MCF 10A (cell line): Measurements from ENCODE around the gene FBXW12. TPM values are rescaled to one million over a fixed set of nuclear protein-coding genes. Genes with fewer than 3 reads are reported as not detected.

Source experiments
- BruUV-seq: library from RNA; stranded (reverse); fragments of 400-500 nt; replicated peaks from 2 replicates; lab custom pipeline; 2021; lab: Mats Ljungman, UMichigan
- CTCF ChIA-PET: fragments of 300-600 bp; sonication (Branson Sonifier 250); formaldehyde crosslinking; extraction: SDS; loops from one replicate; lab custom pipeline; 2021; ENCODE audit warnings: antibody characterized with exemption, inconsistent platforms; lab: Yijun Ruan, JAX
- POLR2A ChIA-PET: fragments of 300-600, 350-650 bp; sonication (Branson Sonifier 250); formaldehyde crosslinking; extraction: SDS; loops from one replicate; lab custom pipeline; 2020; ENCODE audit warnings: antibody characterized with exemption, inconsistent platforms; lab: Yijun Ruan, JAX
- DNase-seq: peaks from one replicate; pipeline ENCODE4 v3.0.0-alpha.2; 2018; ENCODE audit not compliant: unreplicated experiment
- H3K27ac Mint-ChIP-seq: one replicate; pipeline ENCODE4 v1.8.0; 2022; ENCODE audit warnings: mild to moderate bottlenecking, low read depth, mixed read lengths; ENCODE audit not compliant: unreplicated experiment
- H3K27me3 Mint-ChIP-seq: one replicate; pipeline ENCODE4 v1.8.0; 2022; ENCODE audit warnings: mixed read lengths; ENCODE audit not compliant: insufficient read depth, unreplicated experiment
- H3K36me3 Mint-ChIP-seq: one replicate; pipeline ENCODE4 v1.8.0; 2022; ENCODE audit warnings: mild to moderate bottlenecking, moderate library complexity, mixed read lengths; ENCODE audit not compliant: insufficient read depth, unreplicated experiment
- H3K4me1 Mint-ChIP-seq: one replicate; pipeline ENCODE4 v1.8.0; 2022; ENCODE audit warnings: mixed read lengths; ENCODE audit not compliant: insufficient read depth, unreplicated experiment
- H3K4me3 Mint-ChIP-seq: one replicate; pipeline ENCODE4 v1.8.0; 2022; ENCODE audit warnings: mild to moderate bottlenecking, moderate library complexity, mixed read lengths; ENCODE audit not compliant: unreplicated experiment
- H3K9me3 Mint-ChIP-seq: one replicate; pipeline ENCODE4 v1.8.0; 2022; ENCODE audit warnings: mixed read lengths; ENCODE audit not compliant: unreplicated experiment
- CTCF ChIP-seq: fragments of 200-600 bp; IDR thresholded peaks from one replicate; pipeline ENCODE4 v1.8.0; 2022; ENCODE audit warnings: antibody characterized with exemption, mild to moderate bottlenecking; ENCODE audit not compliant: unreplicated experiment
- intact Hi-C: fragments of 100-400 bp; cut with micrococcal nuclease; formaldehyde crosslinking; loops from 2 replicates; pipeline ENCODE4 v1.14.1; 2022
- total RNA-seq: library from RNA; stranded (reverse); gene quantifications from 2 replicates; pipeline ENCODE4 v1.2.3, GENCODE V29; 2022

The FBXW12 gene
- total RNA-seq, 1 experiment from 2014 or later = not detected

- BruUV-seq = no TSS peak
- POLR2A ChIA-PET = interaction anchor here (1.1 to 22.1 kb wide), 4 partner anchors 12 to 26 kb away, joined by 3 to 749 read pairs (median 37); partner anchors contain the start of genes CCDC51, PLXNB1 and TMA7
- intact Hi-C loops = no loop called here
- no peaks in the 10 kb centered on the region for H3K27me3 Mint-ChIP-seq
- peaks cover 77% of the 10 kb centered on the region for H3K36me3 Mint-ChIP-seq
- peaks cover 15% of the 10 kb centered on the region for H3K4me1 Mint-ChIP-seq
- peak overlapping the region; percentile 37 for H3K27ac Mint-ChIP-seq
- H3K9me3 Mint-ChIP-seq = no peaks in the 10 kb centered on the region
- CTCF ChIA-PET = interaction anchor here (1.0 to 22.6 kb wide), 4 partner anchors 9 to 144 kb away, joined by 3 to 647 read pairs (median 16); partner anchors contain the start of genes CCDC51 and TMA7
- H3K4me3 Mint-ChIP-seq = no peak overlapping the region
- TF ChIP-seq CTCF = no peak
- no peak for DNase-seq
Measured at GRCh38 chr3:48413611-48414010, 41.6 kb downstream of the FBXW12 start.

- POLR2A ChIA-PET = interaction anchor here (0.6 to 22.1 kb wide), 5 partner anchors 13 to 173 kb away, joined by 3 to 749 read pairs (median 9); partner anchors contain the start of genes CCDC51, PLXNB1, TMA7 and ZNF589
- no peak for TF ChIP-seq CTCF
- H3K36me3 Mint-ChIP-seq = peaks cover 80% of the 10 kb centered on the region
- peaks cover 15% of the 10 kb centered on the region for H3K4me1 Mint-ChIP-seq
- no peaks in the 10 kb centered on the region for H3K27me3 Mint-ChIP-seq
- no TSS peak for BruUV-seq
- no peak overlapping the region for H3K4me3 Mint-ChIP-seq
- H3K9me3 Mint-ChIP-seq = no peaks in the 10 kb centered on the region
- intact Hi-C loops = no loop called here
- no peak for DNase-seq
- no peak overlapping the region for H3K27ac Mint-ChIP-seq
- CTCF ChIA-PET = interaction anchor here (1.4 to 22.6 kb wide), 4 partner anchors 10 to 22 kb away, joined by 3 to 647 read pairs (median 17); partner anchors contain the start of genes CCDC51 and TMA7
Measured at GRCh38 chr3:48414376-48415250, 42.6 kb downstream of the FBXW12 start.

- Mint-ChIP-seq H3K4me1 (peaks cover 15% of the 10 kb centered on the region), H3K9me3 (no peaks in the 10 kb centered on the region), H3K36me3 (peaks cover 83% of the 10 kb centered on the region), H3K4me3 (no peak overlapping the region), H3K27me3 (no peaks in the 10 kb centered on the region), H3K27ac (no peak overlapping the region)
- BruUV-seq = no TSS peak
- POLR2A ChIA-PET = interaction anchor here (1.2 to 22.1 kb wide), 3 partner anchors 13 to 25 kb away, joined by 3 to 749 read pairs (median 65); partner anchors contain the start of gene PLXNB1
- no peak for TF ChIP-seq CTCF
- CTCF ChIA-PET = interaction anchor here (1.4 to 22.6 kb wide), 4 partner anchors 11 to 22 kb away, joined by 3 to 647 read pairs (median 17); partner anchors contain the start of genes CCDC51 and TMA7
- intact Hi-C loops = no loop called here
- no peak for DNase-seq
Measured at GRCh38 chr3:48415251-48415953, 43.4 kb downstream of the FBXW12 start.
